SU-DHL-6 (cell line): ENCODE results near the gene AFAP1L1.

Source experiments
- EZH2phosphoT487 ChIP-seq: fragments of 200-600 bp; sonication (generic), shearing (Covaris generic); conservative IDR thresholded peaks from 2 replicates; pipeline ENCODE4 v1.6.1; 2018; ENCODE audit warnings: mild to moderate bottlenecking, antibody characterized with exemption, low read length, moderate library complexity, mixed read lengths
- TF ChIP-seq, protein P1 (sequence below): fragments of 200-600 bp; sonication (generic); IDR thresholded peaks from one replicate; pipeline ENCODE4 v1.5.1; 2017; ENCODE audit warnings: antibody characterized with exemption, mild to moderate bottlenecking, low read length, moderate library complexity; ENCODE audit not compliant: insufficient read depth, poor library complexity, severe bottlenecking

GRCh38 chr5:149382517-149383220 lies 111.0 kb downstream of the AFAP1L1 start:
- TF ChIP-seq, protein P1, sequence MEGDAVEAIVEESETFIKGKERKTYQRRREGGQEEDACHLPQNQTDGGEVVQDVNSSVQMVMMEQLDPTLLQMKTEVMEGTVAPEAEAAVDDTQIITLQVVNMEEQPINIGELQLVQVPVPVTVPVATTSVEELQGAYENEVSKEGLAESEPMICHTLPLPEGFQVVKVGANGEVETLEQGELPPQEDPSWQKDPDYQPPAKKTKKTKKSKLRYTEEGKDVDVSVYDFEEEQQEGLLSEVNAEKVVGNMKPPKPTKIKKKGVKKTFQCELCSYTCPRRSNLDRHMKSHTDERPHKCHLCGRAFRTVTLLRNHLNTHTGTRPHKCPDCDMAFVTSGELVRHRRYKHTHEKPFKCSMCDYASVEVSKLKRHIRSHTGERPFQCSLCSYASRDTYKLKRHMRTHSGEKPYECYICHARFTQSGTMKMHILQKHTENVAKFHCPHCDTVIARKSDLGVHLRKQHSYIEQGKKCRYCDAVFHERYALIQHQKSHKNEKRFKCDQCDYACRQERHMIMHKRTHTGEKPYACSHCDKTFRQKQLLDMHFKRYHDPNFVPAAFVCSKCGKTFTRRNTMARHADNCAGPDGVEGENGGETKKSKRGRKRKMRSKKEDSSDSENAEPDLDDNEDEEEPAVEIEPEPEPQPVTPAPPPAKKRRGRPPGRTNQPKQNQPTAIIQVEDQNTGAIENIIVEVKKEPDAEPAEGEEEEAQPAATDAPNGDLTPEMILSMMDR, result no peak
- TF ChIP-seq EZH2phosphoT487, result no peak
